B cell (primary cell): Measurements from ENCODE around the gene EFCAB8. TPM values are rescaled to one million over a fixed set of nuclear protein-coding genes. Genes with fewer than 3 reads are reported as not detected.

Experiments used
- ATAC-seq: fragments of 200-7000 bp; cut with Tn5 transposase; one replicate; pipeline ENCODE4 v1.10.0; 2021; ENCODE audit warnings: low read depth, mild to moderate bottlenecking, moderate number of reproducible peaks, moderate library complexity
- CTCF ChIA-PET: fragments of 350-600 bp; sonication (Branson Sonifier 250); formaldehyde crosslinking; loops from one replicate; lab custom pipeline; 2021; ENCODE audit warnings: antibody characterized with exemption, inconsistent platforms; lab: Charles Lee
- POLR2A ChIA-PET: fragments of 350-600 bp; sonication (Branson Sonifier 250); formaldehyde crosslinking; loops from one replicate; lab custom pipeline; 2021; ENCODE audit warnings: antibody characterized with exemption; lab: Charles Lee
- DNase-seq: peaks from one replicate; pipeline ENCODE4 v3.0.0; 2013
- H2AFZ ChIP-seq: 2 replicates; pipeline ENCODE4 v1.6.1; 2012; ENCODE audit warnings: mild to moderate bottlenecking, low read depth, low read length; ENCODE audit not compliant: insufficient read depth, poor library complexity, severe bottlenecking
- H3K27ac ChIP-seq, 2 donors: 1 replicate in 1 of 2; 2 replicates in 1 of 2; pipeline ENCODE4 v1.5.1; 2012 to 2013; ENCODE audit warnings: low read length in 2 of 2, mild to moderate bottlenecking in 2 of 2, moderate library complexity in 1 of 2
- H3K27me3 ChIP-seq, 4 experiments: fragments of 200-600 bp in 1 of 4; sonication (generic) in 1 of 4; replicated peaks in 1 of 4; 1 replicate in 2 of 4; 2 replicates in 2 of 4; pipeline versions ENCODE4 v1.6.1 to v1.7.0; 2013 to 2016; ENCODE audit warnings: low read length in 3 of 4, mild to moderate bottlenecking in 2 of 4, mixed read lengths in 1 of 4, moderate library complexity in 1 of 4; ENCODE audit not compliant: insufficient read depth in 4 of 4, control insufficient read depth in 3 of 4; ENCODE audit errors: control extremely low read depth in 1 of 4
- H3K36me3 ChIP-seq, 2 experiments: replicated peaks in 1 of 2; 1 replicate in 1 of 2; 2 replicates in 1 of 2; pipeline versions ENCODE4 v1.6.1 to v1.7.1; 2013; ENCODE audit warnings: low read length in 1 of 2; ENCODE audit not compliant: insufficient read depth in 2 of 2, control insufficient read depth in 1 of 2; ENCODE audit errors: control extremely low read depth in 1 of 2, extremely low read depth in 1 of 2
- H3K4me1 ChIP-seq, 2 donors: fragments of 200-600 bp in 1 of 2; sonication (generic) in 1 of 2; 1 replicate in 1 of 2; 2 replicates in 1 of 2; pipeline versions ENCODE4 v1.5.1 to v1.6.1; 2013 to 2017; ENCODE audit warnings: low read length in 2 of 2; ENCODE audit not compliant: control insufficient read depth in 2 of 2, insufficient read depth in 2 of 2
- H3K4me2 ChIP-seq: replicated peaks from 2 replicates; pipeline ENCODE3; 2012; ENCODE audit warnings: mild to moderate bottlenecking, low read depth, low read length; ENCODE audit not compliant: poor library complexity, severe bottlenecking
- H3K4me3 ChIP-seq, 5 experiments: fragments of 200-600 bp in 1 of 5; sonication (generic) in 1 of 5; 1 replicate in 3 of 5; 2 replicates in 2 of 5; pipeline versions ENCODE4 v1.5.1 to v1.7.0; 2011 to 2016; ENCODE audit warnings: low read length in 4 of 5, mild to moderate bottlenecking in 4 of 5, low read depth in 2 of 5, control low read depth in 1 of 5, moderate library complexity in 1 of 5; ENCODE audit not compliant: insufficient read depth in 1 of 5; ENCODE audit errors: control extremely low read depth in 1 of 5, extremely low read depth in 1 of 5
- H3K79me2 ChIP-seq: fragments of 200-600 bp; sonication (generic); one replicate; pipeline ENCODE4 v1.6.0; 2016; ENCODE audit warnings: low read length; ENCODE audit not compliant: control insufficient read depth, insufficient read depth
- H3K9ac ChIP-seq: fragments of 200-600 bp; sonication (generic); 2 replicates; pipeline ENCODE4 v1.6.1; 2017; ENCODE audit warnings: mild to moderate bottlenecking, low read length, moderate library complexity
- H3K9me3 ChIP-seq, 3 donors: one replicate each; pipeline versions ENCODE4 v1.6.1 to v1.7.1; 2013; ENCODE audit warnings: low read length in 2 of 3; ENCODE audit not compliant: control insufficient read depth in 2 of 3, insufficient read depth in 1 of 3; ENCODE audit errors: control extremely low read depth in 1 of 3
- H4K20me1 ChIP-seq: 2 replicates; pipeline ENCODE4 v1.6.0; 2012; ENCODE audit warnings: mild to moderate bottlenecking, low read length; ENCODE audit not compliant: insufficient read depth, control insufficient read depth, poor library complexity, severe bottlenecking
- H3K27ac Mint-ChIP-seq: one replicate; pipeline ENCODE4 v1.8.0; 2021; ENCODE audit warnings: mixed read lengths
- H3K27me3 Mint-ChIP-seq: one replicate; pipeline ENCODE4 v1.8.0; 2021; ENCODE audit warnings: mixed read lengths
- H3K4me1 Mint-ChIP-seq: one replicate; pipeline ENCODE4 v1.8.0; 2021; ENCODE audit warnings: mixed read lengths
- H3K4me3 Mint-ChIP-seq: one replicate; pipeline ENCODE4 v1.8.0; 2021; ENCODE audit warnings: mixed read lengths
- H3K9me3 Mint-ChIP-seq: one replicate; pipeline ENCODE4 v1.8.0; 2022; ENCODE audit warnings: mixed read lengths; ENCODE audit not compliant: insufficient read depth
- CTCF ChIP-seq: fragments of 200-600 bp; IDR thresholded peaks from one replicate; pipeline ENCODE4 v1.8.0; 2022; ENCODE audit warnings: antibody characterized with exemption, mild to moderate bottlenecking
- EZH2 ChIP-seq: IDR thresholded peaks from 2 replicates; pipeline ENCODE4 v1.6.1; 2012; ENCODE audit warnings: borderline replicate concordance, low read depth, mild to moderate bottlenecking, moderate library complexity, low read length; ENCODE audit not compliant: insufficient read depth, poor library complexity, severe bottlenecking
- WGBS: methylation state at CpG from one replicate; pipeline ENCODE4 v1.1.5; 2013; ENCODE audit warnings: missing lambda C conversion rate; ENCODE audit not compliant: insufficient coverage; 5-methylcytosine and 5-hydroxymethylcytosine counted together
- intact Hi-C: fragments of 100-400 bp; cut with micrococcal nuclease; formaldehyde crosslinking; loops from one replicate; pipeline ENCODE4 v1.10.0; 2022
- polyA plus RNA-seq: library from polyadenylated mRNA; depleted of rRNA; stranded (reverse); fragments of >200 nt; gene quantifications from 2 replicates; pipeline ENCODE4 v1.2.3, GENCODE V29; 2012
- total RNA-seq, 2 donors: library from RNA; stranded (reverse); fragments of 120-200 nt in 1 of 2; gene quantifications; 1 replicate in 1 of 2; 2 replicates in 1 of 2; pipeline versions ENCODE4 v1.2.3 to v1.2.4, GENCODE V29; 2013 to 2022

EFCAB8 gene
- total and polyA plus RNA-seq, 2 donors (not counting 1 experiment from before 2014, with no cell fraction given), result 0.72 to 2.3 TPM

GRCh38 chr20:32965115-32965514 is 106.4 kb downstream of the EFCAB8 start:
- Mint-ChIP-seq H3K4me1 (peaks cover 26% of the 10 kb centered on the region), H3K4me3 (no peak overlapping the region), H3K27ac (no peak overlapping the region), H3K27me3 (no peaks in the 10 kb centered on the region), H3K9me3 (no peaks in the 10 kb centered on the region)
- CTCF ChIA-PET, result no interaction called here
- POLR2A ChIA-PET, result no interaction called here
- Histone ChIP-seq H3K27me3 (no peaks in the 10 kb centered on the region), H3K79me2 (no peaks in the 10 kb centered on the region), H3K4me1 (peaks cover 18 to 40% of the 10 kb centered on the region in 2 donors), H3K4me3 (no peak overlapping the region), H3K27ac (no peak overlapping the region), H2AFZ (no peak overlapping the region), H3K9ac (no peak overlapping the region), H3K36me3 (no peaks in the 10 kb centered on the region), H3K4me2 (no peak overlapping the region), H3K9me3 (peaks cover 0 to 3% (median 0%) of the 10 kb centered on the region in 3 donors), H4K20me1 (no peaks in the 10 kb centered on the region)
- intact Hi-C loops, result no loop called here
- WGBS, result 93% methylated on average over 8 of the region's 8 CpGs
- ATAC-seq, result no peak
- TF ChIP-seq CTCF (no peak), EZH2 (no peak)
- DNase-seq, result no peak

GRCh38 chr20:32965581-32966373 is 107.1 kb downstream of the EFCAB8 start:
- no peaks in the 10 kb centered on the region for H3K9me3 Mint-ChIP-seq
- DNase-seq, result no peak
- Histone ChIP-seq H3K36me3 (no peaks in the 10 kb centered on the region), H4K20me1 (no peaks in the 10 kb centered on the region), H3K9me3 (peaks cover 0 to 8% (median 0%) of the 10 kb centered on the region in 3 donors), H3K4me1 (peaks cover 25 to 47% of the 10 kb centered on the region in 2 donors), H2AFZ (no peak overlapping the region), H3K27ac (no peak overlapping the region), H3K9ac (no peak overlapping the region), H3K4me3 (no peak overlapping the region), H3K27me3 (no peaks in the 10 kb centered on the region), H3K79me2 (no peaks in the 10 kb centered on the region), H3K4me2 (no peak overlapping the region)
- no peak overlapping the region for H3K4me3 Mint-ChIP-seq
- POLR2A ChIA-PET, result no interaction called here
- CTCF ChIA-PET, result interaction anchor here (0.5 kb wide), 1 partner anchor 61 kb away, joined by 3 read pairs; no protein-coding TSS in a partner anchor
- TF ChIP-seq EZH2 (no peak), CTCF (no peak)
- 73% methylated on average over 12 of the region's 12 CpGs for WGBS
- intact Hi-C loops, result no loop called here
- peaks cover 26% of the 10 kb centered on the region for H3K4me1 Mint-ChIP-seq
- H3K27ac Mint-ChIP-seq, result no peak overlapping the region
- ATAC-seq, result no peak
- no peaks in the 10 kb centered on the region for H3K27me3 Mint-ChIP-seq
